HepG2 (cell line): ENCODE results near the gene YIPF1. TPM values are rescaled to one million over a fixed set of nuclear protein-coding genes. Genes with fewer than 3 reads are reported as not detected.

Experiments
- BORCS8-MEF2B ChIP-seq: sonication (generic); formaldehyde crosslinking; IDR thresholded peaks from 2 replicates; pipeline ENCODE4 v1.8.0; 2022; ENCODE audit warnings: mild to moderate bottlenecking, missing genetic modification reagents
- DR1 ChIP-seq: sonication (generic); formaldehyde crosslinking; IDR thresholded peaks from 2 replicates; pipeline ENCODE4 v1.8.0; 2021; ENCODE audit warnings: mild to moderate bottlenecking, missing genetic modification reagents, inconsistent platforms
- DRAP1 ChIP-seq: IDR thresholded peaks from 2 replicates; pipeline ENCODE4 v1.6.1; 2016; ENCODE audit warnings: missing genetic modification reagents, missing compliant biosample characterization
- FOSL2 ChIP-seq: sonication (generic); formaldehyde crosslinking; IDR thresholded peaks from 2 replicates; pipeline ENCODE4 v1.4.0; 2020; ENCODE audit warnings: missing genetic modification reagents
- GZF1 ChIP-seq: sonication (generic); formaldehyde crosslinking; IDR thresholded peaks from 2 replicates; pipeline ENCODE4 v1.5.1; 2020; ENCODE audit warnings: mild to moderate bottlenecking, missing genetic modification reagents
- LCORL ChIP-seq, 2 experiments: fragments of 450-650 bp in 1 of 2; sonication (generic) in 1 of 2; formaldehyde crosslinking in 1 of 2; IDR thresholded peaks; 2 replicates each; pipeline versions ENCODE4 v1.5.0 to v1.6.1; 2017 to 2020; ENCODE audit warnings: antibody characterized with exemption in 1 of 2, missing genetic modification reagents in 1 of 2
- MYC ChIP-seq: sonication (generic); formaldehyde crosslinking; IDR thresholded peaks from 2 replicates; pipeline ENCODE4 v1.9.0; 2021; ENCODE audit warnings: missing genetic modification reagents, borderline replicate concordance
- NFKB2 ChIP-seq: sonication (generic); formaldehyde crosslinking; IDR thresholded peaks from 2 replicates; pipeline ENCODE4 v1.4.0; 2020; ENCODE audit warnings: missing genetic modification reagents, borderline replicate concordance
- POLR2A ChIP-seq, 2 experiments: IDR thresholded peaks; 2 replicates each; pipeline ENCODE4 v1.6.1; 2011; ENCODE audit warnings: low read depth in 2 of 2, low read length in 2 of 2, mild to moderate bottlenecking in 1 of 2, moderate library complexity in 1 of 2; ENCODE audit not compliant: insufficient read depth in 1 of 2
- RFXAP ChIP-seq: sonication (generic); formaldehyde crosslinking; IDR thresholded peaks from 2 replicates; pipeline ENCODE4 v1.4.0; 2020; ENCODE audit warnings: missing genetic modification reagents, borderline replicate concordance
- SAP130 ChIP-seq: IDR thresholded peaks from 2 replicates; pipeline ENCODE4 v1.6.1; 2016; ENCODE audit warnings: low read depth
- TARDBP ChIP-seq: sonication (generic); formaldehyde crosslinking; IDR thresholded peaks from 2 replicates; pipeline ENCODE4 v1.8.0; 2022; ENCODE audit warnings: mild to moderate bottlenecking, missing genetic modification reagents
- TCF12 ChIP-seq, 2 experiments: fragments of 450-650 bp in 1 of 2; sonication (generic) in 1 of 2; formaldehyde crosslinking in 1 of 2; IDR thresholded peaks; 2 replicates each; pipeline versions ENCODE4 v1.6.1 to v1.8.0; 2017 to 2022; ENCODE audit warnings: antibody characterized with exemption in 1 of 2, mild to moderate bottlenecking in 1 of 2, missing genetic modification reagents in 1 of 2, moderate library complexity in 1 of 2
- YY1 ChIP-seq: IDR thresholded peaks from 2 replicates; pipeline ENCODE4 v1.6.1; 2011; ENCODE audit warnings: low read length, low read depth, moderate library complexity, mild to moderate bottlenecking; ENCODE audit not compliant: insufficient read depth, insufficient replicate concordance
- ZBTB21 ChIP-seq: sonication (generic); formaldehyde crosslinking; IDR thresholded peaks from 2 replicates; pipeline ENCODE4 v1.4.0; 2020; ENCODE audit warnings: missing genetic modification reagents
- ZBTB7A ChIP-seq: sonication (generic); formaldehyde crosslinking; IDR thresholded peaks from 2 replicates; pipeline ENCODE4 v1.8.0; 2022; ENCODE audit warnings: mild to moderate bottlenecking, missing genetic modification reagents
- ZFX ChIP-seq: sonication (generic); formaldehyde crosslinking; IDR thresholded peaks from 2 replicates; pipeline ENCODE4 v1.4.0; 2020; ENCODE audit warnings: mild to moderate bottlenecking, low read depth, missing genetic modification reagents, moderate library complexity
- ZNF232 ChIP-seq: sonication (generic); formaldehyde crosslinking; IDR thresholded peaks from 2 replicates; pipeline ENCODE4 v1.4.0; 2020; ENCODE audit warnings: missing genetic modification reagents, borderline replicate concordance
- ZNF292 ChIP-seq: sonication (generic); formaldehyde crosslinking; IDR thresholded peaks from 2 replicates; pipeline ENCODE4 v1.8.1; 2022; ENCODE audit warnings: mild to moderate bottlenecking, low read depth, missing genetic modification reagents, borderline replicate concordance
- ZNF598 ChIP-seq: sonication (generic); formaldehyde crosslinking; IDR thresholded peaks from 2 replicates; pipeline ENCODE4 v1.5.1; 2020; ENCODE audit warnings: mild to moderate bottlenecking, missing genetic modification reagents, borderline replicate concordance
- ZSCAN20 ChIP-seq: sonication (generic); formaldehyde crosslinking; IDR thresholded peaks from 2 replicates; pipeline ENCODE4 v1.4.0; 2020; ENCODE audit warnings: missing genetic modification reagents, mild to moderate bottlenecking, borderline replicate concordance
- polyA plus RNA-seq, 8 experiments: library from polyadenylated mRNA; depleted of rRNA in 3 of 8; stranded (reverse) in 7 of 8; unstranded in 1 of 8; fragments of >200 nt; fragmentation: Illumina TruSeq in 4 of 8; extraction: Trizol in 4 of 8; gene quantifications; 2 replicates each; pipeline versions ENCODE4 v1.2.1 to v1.2.3, GENCODE V29; 2011 to 2016; ENCODE audit warnings: low read depth in 4 of 8, missing spikeins in 1 of 8, mixed read lengths in 1 of 8; ENCODE audit not compliant: insufficient read depth in 1 of 8
- total RNA-seq, 5 experiments: library from RNA; depleted of rRNA; stranded (reverse); fragments of >200 nt; fragmentation: Illumina TruSeq; extraction: Trizol; gene quantifications; 2 replicates each; pipeline ENCODE4 v1.2.3, GENCODE V29; 2016; ENCODE audit warnings: low read depth in 1 of 5
- TF ChIP-seq, protein P1 (sequence below): sonication (generic); formaldehyde crosslinking; IDR thresholded peaks from 2 replicates; pipeline ENCODE4 v1.9.0; 2021; ENCODE audit warnings: missing genetic modification reagents, mild to moderate bottlenecking, borderline replicate concordance
- TF ChIP-seq, protein P2 (sequence below): IDR thresholded peaks from 2 replicates; pipeline ENCODE4 v1.6.1; 2016
- TF ChIP-seq, protein P3 (sequence below): sonication (generic); formaldehyde crosslinking; IDR thresholded peaks from 2 replicates; pipeline ENCODE4 v1.9.0; 2022; ENCODE audit warnings: low read depth, missing genetic modification reagents

The YIPF1 gene
- total and polyA plus RNA-seq, 2 of the 13 experiments (the other 11 are each of a cell fraction or from before 2014, with no cell fraction given) = 21.1 to 31.9 TPM

- TF ChIP-seq, protein P1, sequence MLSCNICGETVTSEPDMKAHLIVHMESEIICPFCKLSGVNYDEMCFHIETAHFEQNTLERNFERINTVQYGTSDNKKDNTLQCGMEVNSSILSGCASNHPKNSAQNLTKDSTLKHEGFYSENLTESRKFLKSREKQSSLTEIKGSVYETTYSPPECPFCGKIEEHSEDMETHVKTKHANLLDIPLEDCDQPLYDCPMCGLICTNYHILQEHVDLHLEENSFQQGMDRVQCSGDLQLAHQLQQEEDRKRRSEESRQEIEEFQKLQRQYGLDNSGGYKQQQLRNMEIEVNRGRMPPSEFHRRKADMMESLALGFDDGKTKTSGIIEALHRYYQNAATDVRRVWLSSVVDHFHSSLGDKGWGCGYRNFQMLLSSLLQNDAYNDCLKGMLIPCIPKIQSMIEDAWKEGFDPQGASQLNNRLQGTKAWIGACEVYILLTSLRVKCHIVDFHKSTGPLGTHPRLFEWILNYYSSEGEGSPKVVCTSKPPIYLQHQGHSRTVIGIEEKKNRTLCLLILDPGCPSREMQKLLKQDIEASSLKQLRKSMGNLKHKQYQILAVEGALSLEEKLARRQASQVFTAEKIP = no peak
- TF ChIP-seq TCF12 (IDR thresholded peaks at IDR 0.05) (no peak), TCF12 (CRISPR knock-in tag; IDR thresholded peaks at IDR 0.05) (no peak), LCORL (IDR thresholded peaks at IDR 0.05) (no peak), LCORL (CRISPR knock-in tag; IDR thresholded peaks at IDR 0.05) (peak; percentile 3; the same call in 1 of the 2 replicates), ZNF232 (CRISPR knock-in tag) (no peak), BORCS8-MEF2B (0 out of 2 replicates have a peak, but pooled peaks have one; percentile 30), DRAP1 (CRISPR knock-in tag) (peak; percentile 67), ZFX (CRISPR knock-in tag) (peak; percentile 24; the same call in 1 of the 2 replicates), ZSCAN20 (0 out of 2 replicates have a peak, but pooled peaks have one; percentile 69), POLR2A (IDR thresholded peaks at IDR 0.05; ENCODE audit: insufficient read depth in 1 of 2, low read depth in 2 of 2, low read length in 2 of 2) (peak; percentile 85 to 87), ZNF598 (CRISPR knock-in tag) (0 out of 2 replicates have a peak, but pooled peaks have one; percentile 44), ZBTB7A (CRISPR knock-in tag) (0 out of 2 replicates have a peak, but pooled peaks have one; percentile 23), DR1 (CRISPR knock-in tag) (0 out of 2 replicates have a peak, but pooled peaks have one; percentile 31), FOSL2 (CRISPR knock-in tag) (no peak), YY1 (peak; percentile 6), MYC (CRISPR knock-in tag) (peak; percentile 37; the same call in 1 of the 2 replicates), SAP130 (CRISPR knock-in tag) (peak; percentile 40; the same call in 1 of the 2 replicates), NFKB2 (CRISPR knock-in tag) (peak; percentile 61; the same call in 1 of the 2 replicates), TARDBP (0 out of 2 replicates have a peak, but pooled peaks have one; percentile 32), ZBTB21 (CRISPR knock-in tag) (no peak), RFXAP (CRISPR knock-in tag) (0 out of 2 replicates have a peak, but pooled peaks have one; percentile 46), GZF1 (CRISPR knock-in tag) (no peak), ZNF292 (peak; percentile 56; the same call in 1 of the 2 replicates)
- TF ChIP-seq, protein P2, sequence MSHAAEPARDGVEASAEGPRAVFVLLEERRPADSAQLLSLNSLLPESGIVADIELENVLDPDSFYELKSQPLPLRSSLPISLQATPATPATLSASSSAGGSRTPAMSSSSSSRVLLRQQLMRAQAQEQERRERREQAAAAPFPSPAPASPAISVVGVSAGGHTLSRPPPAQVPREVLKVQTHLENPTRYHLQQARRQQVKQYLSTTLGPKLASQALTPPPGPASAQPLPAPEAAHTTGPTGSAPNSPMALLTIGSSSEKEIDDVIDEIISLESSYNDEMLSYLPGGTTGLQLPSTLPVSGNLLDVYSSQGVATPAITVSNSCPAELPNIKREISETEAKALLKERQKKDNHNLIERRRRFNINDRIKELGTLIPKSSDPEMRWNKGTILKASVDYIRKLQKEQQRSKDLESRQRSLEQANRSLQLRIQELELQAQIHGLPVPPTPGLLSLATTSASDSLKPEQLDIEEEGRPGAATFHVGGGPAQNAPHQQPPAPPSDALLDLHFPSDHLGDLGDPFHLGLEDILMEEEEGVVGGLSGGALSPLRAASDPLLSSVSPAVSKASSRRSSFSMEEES (CRISPR knock-in tag) = no peak
- TF ChIP-seq, protein P3, sequence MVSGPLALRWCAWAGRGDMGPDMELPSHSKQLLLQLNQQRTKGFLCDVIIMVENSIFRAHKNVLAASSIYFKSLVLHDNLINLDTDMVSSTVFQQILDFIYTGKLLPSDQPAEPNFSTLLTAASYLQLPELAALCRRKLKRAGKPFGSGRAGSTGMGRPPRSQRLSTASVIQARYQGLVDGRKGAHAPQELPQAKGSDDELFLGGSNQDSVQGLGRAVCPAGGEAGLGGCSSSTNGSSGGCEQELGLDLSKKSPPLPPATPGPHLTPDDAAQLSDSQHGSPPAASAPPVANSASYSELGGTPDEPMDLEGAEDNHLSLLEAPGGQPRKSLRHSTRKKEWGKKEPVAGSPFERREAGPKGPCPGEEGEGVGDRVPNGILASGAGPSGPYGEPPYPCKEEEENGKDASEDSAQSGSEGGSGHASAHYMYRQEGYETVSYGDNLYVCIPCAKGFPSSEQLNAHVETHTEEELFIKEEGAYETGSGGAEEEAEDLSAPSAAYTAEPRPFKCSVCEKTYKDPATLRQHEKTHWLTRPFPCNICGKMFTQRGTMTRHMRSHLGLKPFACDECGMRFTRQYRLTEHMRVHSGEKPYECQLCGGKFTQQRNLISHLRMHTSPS = 0 out of 2 replicates have a peak, but pooled peaks have one; percentile 2
These were observed 4.5 kb upstream of the YIPF1 start, which contains the start of gene DIO1 (continued) for GRCh38 chr1:53893999-53894636.
